ENCODE data around the gene WDR86. TPM values are rescaled to one million over a fixed set of nuclear protein-coding genes. Genes with fewer than 3 reads are reported as not detected.

WDR86 gene
- total RNA-seq, 1 experiment from 2014 or later: 24.4 TPM

DNA sequence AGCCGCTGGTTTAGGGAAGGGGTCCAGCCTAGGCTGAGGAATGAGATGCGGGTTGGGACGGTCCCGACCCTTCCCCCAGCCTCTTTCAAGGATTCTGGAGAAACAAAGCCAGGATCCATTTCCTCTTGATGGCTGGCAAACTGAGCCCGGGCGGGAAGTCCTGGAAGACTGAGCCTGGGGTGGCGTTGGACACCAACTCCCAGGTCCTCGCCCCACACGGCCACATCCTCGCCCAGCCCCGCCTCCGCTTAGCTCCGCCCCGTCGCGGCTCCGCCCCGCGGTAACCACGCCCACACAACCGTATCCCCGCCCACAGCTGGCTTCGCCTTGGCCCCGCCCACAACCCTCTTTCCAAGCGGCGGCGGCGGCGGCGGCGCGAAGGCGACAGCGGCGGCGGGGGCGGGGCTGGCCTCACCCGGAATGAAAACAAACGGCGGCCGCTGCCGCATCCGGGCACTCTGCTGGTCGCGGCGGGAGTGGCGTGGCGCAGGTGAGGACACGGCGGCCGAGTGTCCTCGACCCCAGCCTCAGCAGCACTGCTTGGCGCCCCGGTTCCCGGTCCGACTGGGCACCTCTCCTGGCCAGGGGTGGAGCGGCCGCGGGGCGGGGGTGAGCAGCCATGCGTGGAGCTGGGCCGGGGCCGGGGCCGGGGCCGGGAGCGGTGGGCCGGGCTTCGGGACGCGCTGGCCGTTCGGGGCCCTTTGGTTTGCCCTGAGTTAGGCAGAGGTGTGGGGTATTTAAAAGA is 68.3 kb downstream of the WDR86 start, which contains the start of gene NUB1 (continued):
- TF ChIP-seq ATF2 (CRISPR knock-in tag; IDR thresholded peaks at IDR 0.05; ENCODE audit: borderline replicate concordance, low read depth) (no peak), IRF2 (CRISPR knock-in tag; IDR thresholded peaks at IDR 0.05; ENCODE audit: borderline replicate concordance, low read depth) (no peak), ZNF425 (CRISPR knock-in tag; conservative IDR thresholded peaks at IDR 0.05) (no peak), ZNF263 (CRISPR knock-in tag; IDR thresholded peaks at IDR 0.05; ENCODE audit: low read depth) (no peak), ESRRA (CRISPR knock-in tag; IDR thresholded peaks at IDR 0.05; ENCODE audit: borderline replicate concordance) (peak; percentile 72; the same call in 1 of the 2 replicates), OVOL2 (CRISPR knock-in tag; IDR thresholded peaks at IDR 0.05; ENCODE audit: borderline replicate concordance) (no peak), ZNF317 (CRISPR knock-in tag; IDR thresholded peaks at IDR 0.05; ENCODE audit: borderline replicate concordance, low read depth) (no peak), NFYB (CRISPR knock-in tag; conservative IDR thresholded peaks at IDR 0.05; ENCODE audit: low read depth) (no peak), ZNF219 (CRISPR knock-in tag; IDR thresholded peaks at IDR 0.05; ENCODE audit: borderline replicate concordance) (no peak), MXD4 (CRISPR knock-in tag; IDR thresholded peaks at IDR 0.05; ENCODE audit: borderline replicate concordance) (no peak), RELA (CRISPR knock-in tag; IDR thresholded peaks at IDR 0.05; ENCODE audit: borderline replicate concordance) (peak; percentile 64; the same call in 1 of the 2 replicates), JUN (CRISPR knock-in tag; IDR thresholded peaks at IDR 0.05) (no peak), TP53 (CRISPR knock-in tag; IDR thresholded peaks at IDR 0.05) (no peak), NR2C2 (CRISPR knock-in tag; IDR thresholded peaks at IDR 0.05) (peak; percentile 79), GRHL2 (CRISPR knock-in tag; IDR thresholded peaks at IDR 0.05; ENCODE audit: insufficient replicate concordance, severe bottlenecking) (no peak), NFATC4 (CRISPR knock-in tag; IDR thresholded peaks at IDR 0.05) (no peak), SMAD4 (CRISPR knock-in tag; IDR thresholded peaks at IDR 0.05) (no peak), EMX1 (CRISPR knock-in tag; IDR thresholded peaks at IDR 0.05) (no peak), ZBTB43 (CRISPR knock-in tag; IDR thresholded peaks at IDR 0.05) (0 out of 2 replicates have a peak, but pooled peaks have one; percentile 20), ATF6 (CRISPR knock-in tag; IDR thresholded peaks at IDR 0.05) (no peak), ZBTB21 (CRISPR knock-in tag; IDR thresholded peaks at IDR 0.05; ENCODE audit: borderline replicate concordance) (no peak), KAT7 (CRISPR knock-in tag; IDR thresholded peaks at IDR 0.05; ENCODE audit: borderline replicate concordance) (0 out of 2 replicates have a peak, but pooled peaks have one; percentile 78), SOX15 (CRISPR knock-in tag; IDR thresholded peaks at IDR 0.05) (no peak), TCF7 (CRISPR knock-in tag; IDR thresholded peaks at IDR 0.05; ENCODE audit: low read depth) (no peak)
- TF ChIP-seq, protein P1, sequence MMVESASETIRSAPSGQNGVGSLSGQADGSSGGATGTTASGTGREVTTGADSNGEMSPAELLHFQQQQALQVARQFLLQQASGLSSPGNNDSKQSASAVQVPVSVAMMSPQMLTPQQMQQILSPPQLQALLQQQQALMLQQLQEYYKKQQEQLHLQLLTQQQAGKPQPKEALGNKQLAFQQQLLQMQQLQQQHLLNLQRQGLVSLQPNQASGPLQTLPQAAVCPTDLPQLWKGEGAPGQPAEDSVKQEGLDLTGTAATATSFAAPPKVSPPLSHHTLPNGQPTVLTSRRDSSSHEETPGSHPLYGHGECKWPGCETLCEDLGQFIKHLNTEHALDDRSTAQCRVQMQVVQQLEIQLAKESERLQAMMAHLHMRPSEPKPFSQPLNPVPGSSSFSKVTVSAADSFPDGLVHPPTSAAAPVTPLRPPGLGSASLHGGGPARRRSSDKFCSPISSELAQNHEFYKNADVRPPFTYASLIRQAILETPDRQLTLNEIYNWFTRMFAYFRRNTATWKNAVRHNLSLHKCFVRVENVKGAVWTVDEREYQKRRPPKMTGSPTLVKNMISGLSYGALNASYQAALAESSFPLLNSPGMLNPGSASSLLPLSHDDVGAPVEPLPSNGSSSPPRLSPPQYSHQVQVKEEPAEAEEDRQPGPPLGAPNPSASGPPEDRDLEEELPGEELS (CRISPR knock-in tag; IDR thresholded peaks at IDR 0.05): peak; percentile 88
- TF ChIP-seq, protein P2, sequence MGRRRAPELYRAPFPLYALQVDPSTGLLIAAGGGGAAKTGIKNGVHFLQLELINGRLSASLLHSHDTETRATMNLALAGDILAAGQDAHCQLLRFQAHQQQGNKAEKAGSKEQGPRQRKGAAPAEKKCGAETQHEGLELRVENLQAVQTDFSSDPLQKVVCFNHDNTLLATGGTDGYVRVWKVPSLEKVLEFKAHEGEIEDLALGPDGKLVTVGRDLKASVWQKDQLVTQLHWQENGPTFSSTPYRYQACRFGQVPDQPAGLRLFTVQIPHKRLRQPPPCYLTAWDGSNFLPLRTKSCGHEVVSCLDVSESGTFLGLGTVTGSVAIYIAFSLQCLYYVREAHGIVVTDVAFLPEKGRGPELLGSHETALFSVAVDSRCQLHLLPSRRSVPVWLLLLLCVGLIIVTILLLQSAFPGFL (CRISPR knock-in tag; IDR thresholded peaks at IDR 0.05; ENCODE audit: borderline replicate concordance): no peak
- TF ChIP-seq, protein P3, sequence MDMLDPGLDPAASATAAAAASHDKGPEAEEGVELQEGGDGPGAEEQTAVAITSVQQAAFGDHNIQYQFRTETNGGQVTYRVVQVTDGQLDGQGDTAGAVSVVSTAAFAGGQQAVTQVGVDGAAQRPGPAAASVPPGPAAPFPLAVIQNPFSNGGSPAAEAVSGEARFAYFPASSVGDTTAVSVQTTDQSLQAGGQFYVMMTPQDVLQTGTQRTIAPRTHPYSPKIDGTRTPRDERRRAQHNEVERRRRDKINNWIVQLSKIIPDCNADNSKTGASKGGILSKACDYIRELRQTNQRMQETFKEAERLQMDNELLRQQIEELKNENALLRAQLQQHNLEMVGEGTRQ (CRISPR knock-in tag; IDR thresholded peaks at IDR 0.05): no peak
- TF ChIP-seq, protein P4, sequence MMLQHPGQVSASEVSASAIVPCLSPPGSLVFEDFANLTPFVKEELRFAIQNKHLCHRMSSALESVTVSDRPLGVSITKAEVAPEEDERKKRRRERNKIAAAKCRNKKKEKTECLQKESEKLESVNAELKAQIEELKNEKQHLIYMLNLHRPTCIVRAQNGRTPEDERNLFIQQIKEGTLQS (CRISPR knock-in tag; conservative IDR thresholded peaks at IDR 0.05): no peak
